GM21447 (cell line): ENCODE data around the gene ZNF593OS.

ENCODE experiments used
- ATAC-seq: cut with Tn5 transposase; IDR thresholded peaks from one replicate; pipeline ENCODE4 v1.9.1; 2021; ENCODE audit not compliant: unreplicated experiment

The ZNF593OS gene

GRCh38 chr1:26184883-26185282, 13.3 kb upstream of the ZNF593OS start:
- no peak for ATAC-seq

DNA sequence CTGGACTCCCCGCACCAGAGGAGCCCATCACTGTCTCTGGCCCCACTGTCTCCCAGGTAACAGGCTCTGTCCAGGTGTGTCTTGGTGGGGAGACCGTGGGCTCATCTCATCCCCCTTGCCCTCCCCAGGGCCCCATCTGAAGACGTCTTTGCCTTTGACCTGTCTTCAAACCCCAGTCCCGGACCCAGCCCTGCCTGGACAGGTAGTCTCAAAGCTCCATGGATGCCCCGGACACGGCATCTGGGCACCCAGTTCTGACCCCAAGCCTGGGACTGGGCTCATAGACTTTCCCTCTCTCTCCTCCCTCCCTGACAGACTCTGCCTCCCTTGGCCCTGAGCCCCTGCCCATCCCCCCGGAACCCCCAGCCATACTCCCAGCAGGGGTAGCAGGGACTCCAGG, 12.5 kb upstream of the ZNF593OS start:
- no peak for ATAC-seq

DNA sequence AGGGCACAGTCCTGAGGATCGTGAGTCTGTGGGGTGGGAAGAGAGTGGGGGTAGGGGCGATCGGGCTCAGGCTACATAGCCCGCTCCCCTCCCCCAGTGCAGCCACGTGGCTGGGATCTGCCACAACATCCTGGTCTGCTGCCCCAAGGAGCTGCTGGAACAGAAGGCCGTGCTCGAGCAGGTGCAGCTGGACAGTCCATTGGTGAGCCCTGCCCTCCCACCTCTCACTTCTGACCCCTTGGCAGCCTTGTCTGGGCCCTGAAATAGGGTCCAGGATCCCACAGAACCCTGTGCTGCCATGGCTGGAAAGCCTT, 10.7 kb upstream of the ZNF593OS start:
- ATAC-seq, result no peak

DNA sequence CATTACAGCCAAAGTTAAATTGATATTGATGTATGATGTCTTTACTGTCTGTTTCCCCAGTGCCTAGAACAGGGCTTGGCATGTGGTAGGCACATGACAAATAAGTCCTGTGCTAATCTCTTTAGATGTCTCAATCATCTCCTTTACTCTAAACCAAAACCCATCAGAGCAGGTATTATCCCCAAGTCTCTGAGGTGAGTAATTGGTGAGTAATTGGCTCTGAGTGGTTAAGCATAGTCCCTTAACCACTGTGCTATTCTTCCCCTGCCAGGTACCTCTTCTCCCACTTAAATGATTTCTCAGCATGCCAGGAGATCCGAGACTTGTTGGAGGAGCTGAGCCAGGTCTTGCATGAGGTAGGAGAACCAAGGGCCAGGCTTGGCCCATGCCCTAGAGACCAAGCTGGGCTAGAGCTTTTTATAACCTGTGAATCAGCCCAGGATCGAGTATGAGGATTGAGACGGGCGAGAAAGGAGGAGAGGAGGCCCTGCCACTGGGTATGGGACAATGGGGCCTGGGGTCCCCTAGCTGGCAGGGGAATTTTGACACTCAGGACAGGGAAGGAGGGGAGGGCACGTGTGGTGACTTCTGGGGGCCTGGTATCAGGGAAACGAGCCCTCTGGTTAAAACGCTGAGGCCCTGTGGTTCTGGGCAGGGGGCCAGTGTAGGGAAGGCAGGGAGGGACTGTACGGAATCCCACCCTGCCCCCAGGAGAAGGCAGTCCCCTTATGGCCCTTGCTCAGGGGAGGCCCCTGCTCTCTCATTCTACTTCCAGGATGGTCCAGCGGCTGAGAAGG, 10.2 kb upstream of the ZNF593OS start:
- ATAC-seq, result no peak

DNA sequence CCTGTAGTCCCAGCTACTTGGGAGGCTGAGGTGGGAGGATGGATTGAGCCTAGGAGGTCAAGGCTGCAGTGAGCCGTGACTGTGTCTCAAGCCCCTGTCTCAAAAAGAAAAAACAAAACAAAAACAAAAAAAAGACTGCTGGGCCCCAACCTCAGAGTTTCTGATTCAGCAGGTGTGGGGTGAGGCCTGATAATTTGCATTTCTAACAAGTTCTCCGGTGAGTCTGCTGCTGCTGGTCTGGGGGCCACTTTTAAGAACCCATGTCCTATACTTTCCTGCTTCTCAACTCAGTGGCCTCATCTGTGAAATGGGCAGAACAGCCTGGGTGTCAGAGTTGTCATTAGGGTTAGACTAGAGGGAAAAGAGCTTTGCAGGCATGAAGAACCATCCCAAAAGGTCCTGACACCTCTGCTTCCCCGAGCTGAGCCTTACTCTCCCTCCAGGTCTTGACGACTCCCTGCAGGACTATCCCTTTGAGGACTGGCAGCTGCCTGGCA, 8.4 kb upstream of the ZNF593OS start:
- ATAC-seq, result no peak

DNA sequence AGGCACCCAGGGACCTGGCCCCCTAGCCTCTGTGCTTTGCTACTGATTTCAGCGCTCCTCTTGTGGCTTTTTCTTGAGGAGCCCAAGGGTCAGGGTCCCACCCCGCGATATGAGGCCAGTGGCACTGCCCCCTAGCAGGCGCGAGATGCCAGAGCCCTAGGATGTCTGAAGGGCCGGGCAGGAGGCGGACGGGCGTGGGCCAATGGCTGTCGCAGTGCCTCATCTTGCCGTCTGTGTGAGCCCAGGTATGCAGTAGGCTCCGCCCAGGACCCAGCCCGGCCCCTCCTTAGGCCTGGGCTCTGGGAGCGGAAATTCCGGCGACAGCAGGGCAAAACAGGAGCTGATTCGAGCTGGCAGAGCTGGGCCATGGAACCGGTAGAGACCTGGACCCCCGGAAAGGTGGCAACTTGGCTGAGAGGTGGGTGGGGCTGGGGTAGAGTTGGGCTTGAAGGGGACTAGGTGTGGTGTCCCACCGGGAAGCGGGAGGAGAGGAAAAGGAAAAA, 5.6 kb upstream of the ZNF593OS start, which contains the start of gene CNKSR1:
TSS of gene CNKSR1 (plus strand) at position 310 of the 503 bp plus-strand sequence. CDS start at position 367, 57 bp downstream.
- ATAC-seq, result no peak

GRCh38 chr1:26175346-26175745, 3.7 kb upstream of the ZNF593OS start:
- ATAC-seq, result no peak

DNA sequence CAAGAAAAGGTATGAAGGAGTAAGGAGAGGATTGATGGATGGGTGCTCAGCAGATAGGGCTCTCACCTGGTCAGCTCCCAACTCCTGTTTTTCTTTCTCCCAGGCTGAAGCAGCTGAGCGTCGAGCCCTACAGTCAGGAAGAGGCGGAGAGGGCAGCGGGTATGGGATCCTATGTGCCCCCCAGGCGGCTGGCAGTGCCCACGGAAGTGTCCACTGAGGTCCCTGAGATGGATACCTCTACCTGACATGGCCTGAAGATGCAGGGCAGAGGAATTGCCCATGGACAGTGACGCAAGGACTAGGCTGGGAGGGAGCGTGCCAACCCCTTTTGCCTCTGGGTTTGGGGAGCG, 1.2 kb downstream of the ZNF593OS start:
- no peak for ATAC-seq

DNA sequence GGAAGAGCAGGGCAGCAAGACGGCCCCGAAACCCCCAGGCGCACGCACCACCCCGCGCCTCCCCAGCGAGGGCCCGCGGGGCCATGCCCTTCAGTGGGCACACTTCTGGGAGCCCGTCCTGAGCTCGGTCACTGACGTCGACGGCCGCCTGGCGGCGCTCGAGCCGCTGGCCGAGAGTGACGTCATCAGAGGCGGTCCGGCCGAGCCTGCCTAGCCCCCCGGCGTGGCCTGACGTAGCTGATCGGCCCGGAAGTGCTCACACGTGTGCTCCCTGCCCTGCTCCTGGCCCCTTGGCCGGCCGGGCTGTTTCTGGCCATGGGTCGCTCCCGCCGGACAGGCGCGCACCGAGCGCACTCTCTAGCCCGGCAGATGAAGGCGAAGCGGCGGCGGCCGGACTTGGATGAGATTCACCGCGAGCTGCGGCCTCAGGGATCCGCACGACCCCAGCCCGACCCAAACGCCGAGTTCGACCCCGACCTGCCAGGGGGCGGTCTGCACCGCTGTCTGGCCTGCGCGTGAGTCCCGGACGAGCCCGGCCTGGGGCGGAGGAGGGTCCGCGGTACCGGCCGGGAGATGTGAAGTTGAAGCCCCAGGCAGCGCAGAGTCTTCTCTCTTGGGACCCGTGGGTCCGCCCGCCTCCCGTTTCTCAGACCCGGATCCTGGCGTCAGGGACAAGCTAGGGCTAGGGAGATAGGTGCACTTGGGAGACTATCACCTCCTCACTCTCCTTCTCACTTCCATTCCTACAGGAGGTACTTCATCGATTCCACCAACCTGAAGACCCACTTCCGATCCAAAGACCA, 1.8 kb downstream of the ZNF593OS start, which contains the start of gene ZNF593:
TSS of gene ZNF593 (plus strand) at position 240 of the 803 bp plus-strand sequence. CDS start at position 316, 76 bp downstream.
- ATAC-seq, result peak; percentile 87

GRCh38 chr1:26169198-26169554, 2.5 kb downstream of the ZNF593OS start:
- no peak for ATAC-seq

- no peak for ATAC-seq
These were observed 3.0 kb downstream of the ZNF593OS start, which contains the start of gene C1orf232 for GRCh38 chr1:26168410-26169197. Gene C1orf232 (minus strand): TSS chr1:26168963. CDS start chr1:26168499, 464 bp downstream.

DNA sequence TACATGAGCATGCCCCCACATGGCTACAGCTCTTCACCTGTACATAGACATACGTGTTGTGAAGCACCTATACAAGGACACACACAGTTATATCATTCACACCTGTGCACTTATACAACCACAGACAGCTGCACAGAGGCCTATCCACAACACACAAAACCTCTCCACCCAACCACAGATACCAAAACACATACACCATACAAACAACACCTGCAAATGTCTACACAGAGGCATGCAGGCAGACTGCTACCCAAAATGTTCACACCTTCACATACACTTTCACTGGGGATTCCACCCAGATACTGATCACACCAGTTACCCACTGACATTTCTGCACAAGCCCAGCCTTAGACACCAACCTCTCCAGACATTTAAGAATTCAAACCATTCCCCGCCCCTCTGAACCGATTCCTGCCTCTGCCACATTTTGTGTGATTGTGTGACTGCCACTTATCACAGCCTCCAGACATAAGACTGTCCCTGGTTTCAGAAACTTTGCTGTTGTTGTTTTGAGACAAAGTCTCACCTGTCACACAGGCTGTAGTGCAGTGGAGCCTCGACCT, 4.8 kb downstream of the ZNF593OS start:
- ATAC-seq, result no peak

GRCh38 chr1:26164861-26165842, 6.5 kb downstream of the ZNF593OS start:
- ATAC-seq, result no peak

GRCh38 chr1:26164036-26164860, 7.4 kb downstream of the ZNF593OS start:
- no peak for ATAC-seq

DNA sequence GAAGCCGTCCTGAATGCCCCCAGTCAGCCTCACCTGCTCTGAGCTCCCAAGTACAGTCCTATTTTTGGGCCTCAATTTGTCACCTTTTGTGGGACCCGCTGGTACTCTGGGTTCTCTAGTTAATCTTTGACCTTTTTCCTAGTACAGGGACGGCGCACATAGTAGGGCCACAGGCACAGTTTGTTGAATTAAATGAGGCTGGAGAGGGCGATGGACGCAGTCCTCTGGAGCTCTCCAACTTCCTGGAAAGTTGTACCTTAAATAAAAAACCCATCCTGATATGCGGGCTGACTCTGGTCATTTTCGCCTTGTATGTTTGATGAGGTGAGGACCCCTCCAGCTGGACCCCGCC, 8.0 kb downstream of the ZNF593OS start:
- ATAC-seq, result no peak

DNA sequence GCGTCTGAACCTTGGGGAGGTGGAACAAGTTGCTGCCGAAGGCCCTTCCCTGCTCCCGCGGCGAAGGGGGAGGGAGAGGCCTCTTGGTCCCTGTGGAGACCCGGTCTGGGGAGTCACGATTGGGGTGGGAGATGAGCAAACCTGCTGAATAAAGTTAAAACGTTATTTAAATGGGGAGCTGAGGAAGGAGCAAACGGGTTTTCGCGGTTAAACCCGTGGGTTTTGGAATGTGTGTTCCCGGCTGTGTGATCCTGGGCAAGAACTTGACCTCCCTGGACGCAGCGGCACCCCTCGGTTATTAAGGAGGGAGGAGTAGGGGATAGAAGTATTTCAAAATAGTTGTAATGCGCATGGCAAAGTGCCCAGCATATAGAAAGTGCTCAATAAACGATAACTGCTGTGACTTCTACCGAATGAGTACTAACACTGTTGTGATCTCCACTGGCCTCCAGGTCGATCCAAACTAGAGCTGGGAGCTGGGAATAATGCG, 9.4 kb downstream of the ZNF593OS start:
- ATAC-seq, result no peak

GRCh38 chr1:26161415-26162219, 10.0 kb downstream of the ZNF593OS start:
- ATAC-seq, result no peak
